NB4 (cell line): Measurements from ENCODE around the gene RAD51AP2.

Experiments used
- DNase-seq: peaks from one replicate; pipeline ENCODE4 v3.0.0; 2010; ENCODE audit warnings: low read depth
- H3K4me3 ChIP-seq: one replicate; pipeline ENCODE4 v1.5.1; 2011; ENCODE audit warnings: mild to moderate bottlenecking, low read depth, low read length, moderate library complexity
- MYC ChIP-seq: IDR thresholded peaks from 2 replicates; pipeline ENCODE4 v1.6.1; 2011; ENCODE audit warnings: low read depth, low read length
- POLR2A ChIP-seq: IDR thresholded peaks from 2 replicates; pipeline ENCODE4 v1.6.1; 2011; ENCODE audit warnings: mild to moderate bottlenecking; ENCODE audit not compliant: insufficient read length; ENCODE audit errors: extremely low read depth
- TF ChIP-seq, protein P1 (sequence below): IDR thresholded peaks from 2 replicates; pipeline ENCODE4 v1.6.1; 2011; ENCODE audit warnings: low read depth, low read length
- TF ChIP-seq, protein P2 (sequence below): IDR thresholded peaks from one replicate; pipeline ENCODE4 v1.5.1; 2012; ENCODE audit warnings: low read depth, low read length

The RAD51AP2 gene

GRCh38 chr2:17543131-17543660, 25.0 kb upstream of the RAD51AP2 start:
- TF ChIP-seq MYC (no peak), POLR2A (no peak)
- TF ChIP-seq, protein P1, sequence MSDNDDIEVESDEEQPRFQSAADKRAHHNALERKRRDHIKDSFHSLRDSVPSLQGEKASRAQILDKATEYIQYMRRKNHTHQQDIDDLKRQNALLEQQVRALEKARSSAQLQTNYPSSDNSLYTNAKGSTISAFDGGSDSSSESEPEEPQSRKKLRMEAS, result no peak
- TF ChIP-seq, protein P2, sequence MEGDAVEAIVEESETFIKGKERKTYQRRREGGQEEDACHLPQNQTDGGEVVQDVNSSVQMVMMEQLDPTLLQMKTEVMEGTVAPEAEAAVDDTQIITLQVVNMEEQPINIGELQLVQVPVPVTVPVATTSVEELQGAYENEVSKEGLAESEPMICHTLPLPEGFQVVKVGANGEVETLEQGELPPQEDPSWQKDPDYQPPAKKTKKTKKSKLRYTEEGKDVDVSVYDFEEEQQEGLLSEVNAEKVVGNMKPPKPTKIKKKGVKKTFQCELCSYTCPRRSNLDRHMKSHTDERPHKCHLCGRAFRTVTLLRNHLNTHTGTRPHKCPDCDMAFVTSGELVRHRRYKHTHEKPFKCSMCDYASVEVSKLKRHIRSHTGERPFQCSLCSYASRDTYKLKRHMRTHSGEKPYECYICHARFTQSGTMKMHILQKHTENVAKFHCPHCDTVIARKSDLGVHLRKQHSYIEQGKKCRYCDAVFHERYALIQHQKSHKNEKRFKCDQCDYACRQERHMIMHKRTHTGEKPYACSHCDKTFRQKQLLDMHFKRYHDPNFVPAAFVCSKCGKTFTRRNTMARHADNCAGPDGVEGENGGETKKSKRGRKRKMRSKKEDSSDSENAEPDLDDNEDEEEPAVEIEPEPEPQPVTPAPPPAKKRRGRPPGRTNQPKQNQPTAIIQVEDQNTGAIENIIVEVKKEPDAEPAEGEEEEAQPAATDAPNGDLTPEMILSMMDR, result no peak
- DNase-seq, result no peak
- no peak overlapping the region for H3K4me3 ChIP-seq

GRCh38 chr2:17542471-17542870, 24.2 kb upstream of the RAD51AP2 start:
- TF ChIP-seq, protein P2, result no peak
- TF ChIP-seq, protein P1, result no peak
- TF ChIP-seq POLR2A (no peak), MYC (no peak)
- H3K4me3 ChIP-seq, result no peak overlapping the region
- DNase-seq, result no peak

DNA sequence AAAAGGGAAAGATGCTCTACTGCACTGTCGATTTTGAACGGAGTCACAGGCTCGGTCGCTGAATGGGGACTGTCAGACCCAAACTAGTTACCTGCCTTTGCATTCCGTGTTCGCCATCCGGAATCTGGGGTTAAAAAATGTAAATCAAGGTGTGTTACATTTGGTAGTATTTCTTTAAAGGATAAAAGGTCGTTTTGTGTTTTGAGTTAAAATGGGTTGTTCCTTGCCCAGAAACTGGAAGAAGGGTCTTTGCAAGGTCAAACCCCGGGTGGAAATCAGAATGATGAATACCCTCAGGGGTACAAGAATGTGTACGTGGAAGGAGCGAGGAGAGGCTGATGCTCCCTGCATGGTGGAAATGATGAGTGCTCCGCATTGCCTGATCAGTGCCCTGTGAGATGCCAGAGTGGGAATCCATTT, 23.3 kb upstream of the RAD51AP2 start:
- no peak for DNase-seq
- TF ChIP-seq, protein P2, result no peak
- TF ChIP-seq, protein P1, result no peak
- no peak overlapping the region for H3K4me3 ChIP-seq

GRCh38 chr2:17540813-17541530, 22.7 kb upstream of the RAD51AP2 start:
- no peak overlapping the region for H3K4me3 ChIP-seq
- DNase-seq, result no peak
- no peak for TF ChIP-seq MYC
- TF ChIP-seq, protein P1, result no peak
- TF ChIP-seq, protein P2, result no peak
- TF ChIP-seq POLR2A, result no peak

DNA sequence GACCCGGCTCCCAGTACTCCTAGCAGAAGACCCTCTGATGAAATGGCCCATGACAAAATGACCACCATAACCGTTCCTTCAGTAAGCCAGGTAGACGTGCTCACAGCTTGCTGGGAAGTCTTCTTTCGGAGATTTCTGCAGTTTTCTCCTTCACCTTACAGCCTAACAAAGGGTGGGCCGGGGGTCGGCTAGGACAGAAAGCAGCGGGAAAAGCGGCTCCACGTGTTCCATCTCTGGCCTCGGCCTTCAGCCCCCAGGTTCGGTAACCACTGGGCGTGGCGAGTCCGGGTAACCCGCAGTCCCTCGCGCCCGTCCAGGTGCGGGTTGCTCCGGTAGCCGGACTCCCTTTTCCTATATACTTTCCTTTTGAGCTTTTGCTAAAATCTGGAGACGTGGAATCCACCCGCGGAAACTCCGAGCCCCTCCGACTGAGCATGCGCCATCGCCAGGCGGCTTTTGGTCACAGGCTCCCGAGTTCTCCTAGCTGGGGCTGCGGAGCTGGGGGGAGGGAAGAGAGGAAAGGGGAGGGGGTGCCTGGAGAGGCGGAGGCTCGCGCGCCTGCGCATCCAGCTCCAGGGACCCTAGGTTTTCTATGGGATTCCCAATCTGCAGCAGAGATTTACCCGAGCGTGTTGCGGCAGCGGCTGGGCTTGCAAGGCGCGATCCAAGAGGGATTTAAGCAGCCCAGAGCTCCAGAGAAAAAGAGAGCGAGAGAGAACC, 22.0 kb upstream of the RAD51AP2 start, which contains the start of gene VSNL1:
Gene VSNL1, plus strand, starts transcription at position 604 of the 720 bp plus-strand sequence. CDS start 51,379 bp downstream, outside the sequence.
- H3K4me3 ChIP-seq, result no peak within 1 kb of the TSS
- TF ChIP-seq, protein P2, result no peak
- TF ChIP-seq MYC (no peak), POLR2A (no peak)
- TF ChIP-seq, protein P1, result no peak
- DNase-seq, result no peak
